ENCODE measurements around the gene FGF23. TPM values are rescaled to one million over a fixed set of nuclear protein-coding genes. Genes with fewer than 3 reads are reported as not detected.

The FGF23 gene
- total RNA-seq, 1 donor, result not detected

GRCh38 chr12:4386801-4387200 is 7.3 kb upstream of the FGF23 start:
- no peak for DNase-seq (ENCODE audit: low read depth in 2 of 3, low spot score in 2 of 3)

DNA sequence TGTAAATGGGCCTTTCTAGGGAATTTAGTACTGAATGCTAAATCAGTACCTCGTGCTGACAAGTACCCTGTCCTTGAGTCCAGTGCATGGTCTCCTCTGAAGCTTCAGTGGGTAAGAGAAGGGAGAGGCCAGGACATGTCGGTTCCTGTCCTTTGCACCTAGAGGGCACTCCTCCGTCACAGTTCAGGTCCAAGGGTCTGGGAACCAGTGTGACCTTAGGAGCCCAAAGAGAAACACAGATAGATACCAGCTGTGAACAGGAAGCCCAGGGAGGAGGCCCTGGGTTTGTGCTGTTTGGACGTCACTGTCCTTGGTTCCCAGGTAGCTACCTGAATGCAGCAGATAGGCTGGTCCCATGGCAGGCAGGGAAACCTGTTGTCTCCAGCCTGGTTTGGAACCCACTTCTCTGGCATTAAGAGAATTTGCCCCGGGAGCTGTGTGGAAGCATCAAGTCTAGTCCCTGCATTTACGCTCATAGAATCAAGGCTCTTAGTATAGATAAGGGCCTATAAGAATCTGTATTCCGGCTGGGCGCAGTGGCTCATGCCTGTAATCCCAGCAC is 3.9 kb upstream of the FGF23 start:
- peak in 2 of 3 donors; percentile 35 to 66 for DNase-seq (ENCODE audit: low read depth in 2 of 3, low spot score in 2 of 3)

GRCh38 chr12:4380332-4380731 is 820 bp upstream of the FGF23 start:
- DNase-seq (ENCODE audit: low read depth in 2 of 3, low spot score in 2 of 3), result no peak

DNA sequence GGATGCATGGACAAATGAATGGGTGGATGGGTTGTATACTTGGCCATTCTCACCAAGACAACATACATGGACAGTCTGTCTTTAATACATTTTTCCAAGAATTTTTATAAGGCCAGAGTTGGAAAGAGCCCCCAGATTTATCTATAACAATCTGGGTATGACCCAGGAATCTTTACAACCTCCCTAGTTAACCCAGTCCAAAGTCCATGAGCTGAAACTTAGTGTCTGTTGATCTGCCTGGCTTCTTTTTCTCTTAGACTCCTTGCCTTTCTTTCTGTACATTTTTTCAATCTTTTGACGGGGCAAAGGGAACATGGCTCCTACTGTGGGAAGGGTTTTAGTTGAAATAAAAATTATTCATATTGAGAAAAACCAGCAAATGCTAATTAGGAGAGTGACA is 740 bp downstream of the FGF23 start:
- DNase-seq (ENCODE audit: low read depth in 2 of 3, low spot score in 2 of 3), result no peak

GRCh38 chr12:4375449-4375848 is 4.1 kb downstream of the FGF23 start:
- DNase-seq (ENCODE audit: low read depth in 2 of 3, low spot score in 2 of 3), result no peak

GRCh38 chr12:4372653-4373052 is 6.9 kb downstream of the FGF23 start:
- no peak for DNase-seq (ENCODE audit: low read depth in 2 of 3, low spot score in 2 of 3)

DNA sequence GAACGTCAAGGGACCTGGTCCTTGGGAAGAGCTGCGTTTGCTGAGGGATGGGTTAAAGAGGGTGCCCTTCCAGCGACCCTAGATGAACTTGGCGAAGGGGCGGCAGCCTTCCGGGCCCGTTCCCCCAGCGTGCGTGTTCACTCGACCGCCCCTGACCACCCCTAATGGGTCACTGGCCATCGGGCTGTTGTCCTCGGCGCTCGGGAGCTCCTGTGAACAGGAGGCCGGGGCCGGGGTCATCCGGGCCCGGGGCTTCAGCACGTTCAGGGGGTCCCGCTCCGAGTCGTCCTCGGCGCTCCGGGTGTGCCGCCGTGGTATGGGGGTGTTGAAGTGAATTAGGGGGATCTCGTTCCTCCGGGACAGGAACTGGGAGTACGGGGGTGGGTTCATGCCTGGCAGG is 9.2 kb downstream of the FGF23 start:
- no peak for DNase-seq (ENCODE audit: low read depth in 2 of 3, low spot score in 2 of 3)

DNA sequence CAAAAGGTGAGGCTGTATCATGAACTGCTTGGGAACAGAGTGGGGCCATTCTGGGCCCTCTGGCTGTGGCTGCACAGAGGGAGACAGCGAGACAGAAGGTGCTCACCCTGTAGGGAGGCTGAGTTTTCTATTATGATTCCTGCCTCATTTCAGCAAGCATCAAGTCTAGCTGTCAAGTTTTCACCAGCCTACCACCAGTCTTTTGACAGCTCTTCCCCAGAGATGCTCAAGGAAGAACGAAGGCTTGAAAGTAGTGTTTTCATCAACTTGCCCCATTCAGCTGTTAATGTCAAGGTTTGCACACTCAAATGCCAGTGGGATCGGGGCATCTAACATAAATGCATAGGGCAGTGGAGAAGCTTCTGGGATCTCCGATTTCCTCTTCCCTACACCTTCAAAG is 10.0 kb downstream of the FGF23 start:
- no peak for DNase-seq (ENCODE audit: low read depth in 2 of 3, low spot score in 2 of 3)

GRCh38 chr12:4366090-4366489 is 13.4 kb downstream of the FGF23 start:
- no peak for DNase-seq (ENCODE audit: low read depth in 2 of 3, low spot score in 2 of 3)

DNA sequence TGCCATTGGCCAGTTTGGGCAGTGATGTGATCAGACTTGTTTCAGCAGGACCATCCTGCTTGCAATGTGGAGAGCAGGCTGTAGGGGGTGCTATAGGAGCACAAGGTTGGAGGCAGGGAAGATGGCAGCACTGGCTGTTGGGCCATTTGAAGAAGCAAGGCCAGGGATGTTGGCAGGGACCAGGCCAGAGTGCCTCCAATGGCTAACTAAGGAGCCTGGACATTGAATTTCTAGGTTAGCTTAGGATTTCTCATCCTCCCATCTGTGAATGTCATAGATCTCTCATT is 23.5 kb downstream of the FGF23 start:
- DNase-seq (ENCODE audit: low read depth in 2 of 3, low spot score in 2 of 3), result peak in 2 of 3 donors; percentile 29 to 43

- DNase-seq (ENCODE audit: low read depth in 2 of 3, low spot score in 2 of 3), result no peak
Measured at GRCh38 chr12:4355156-4356040, 24.1 kb downstream of the FGF23 start.

GRCh38 chr12:4353785-4354208 is 25.7 kb downstream of the FGF23 start:
- peak in 2 of 3 donors; percentile 21 to 41 for DNase-seq (ENCODE audit: low read depth in 2 of 3, low spot score in 2 of 3)

GRCh38 chr12:4346931-4347330 is 32.6 kb downstream of the FGF23 start:
- no peak for DNase-seq (ENCODE audit: low read depth in 2 of 3, low spot score in 2 of 3)

- DNase-seq (ENCODE audit: low read depth in 2 of 3, low spot score in 2 of 3), result no peak
Measured at GRCh38 chr12:4331842-4332241, 47.7 kb downstream of the FGF23 start.

DNA sequence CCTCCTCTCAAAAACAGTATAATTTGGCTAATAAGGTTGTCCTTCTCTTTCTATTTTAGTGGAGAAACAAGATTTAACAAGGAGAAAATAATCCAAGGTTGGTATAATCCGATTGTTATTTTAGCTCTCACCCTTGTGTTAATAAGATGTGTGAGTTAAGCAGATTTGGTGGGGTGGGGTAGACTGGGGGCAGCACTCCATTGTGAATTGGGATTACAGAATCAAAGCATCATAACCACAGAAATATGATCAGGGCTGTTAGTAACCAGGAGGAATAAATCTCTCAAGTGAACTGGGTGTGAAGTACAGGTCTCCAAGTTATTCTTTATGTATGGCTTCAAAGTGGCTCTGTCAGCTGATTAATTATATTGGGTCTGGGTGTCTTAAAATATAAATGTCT is 48.3 kb downstream of the FGF23 start:
- DNase-seq (ENCODE audit: low read depth in 2 of 3, low spot score in 2 of 3), result no peak

DNA sequence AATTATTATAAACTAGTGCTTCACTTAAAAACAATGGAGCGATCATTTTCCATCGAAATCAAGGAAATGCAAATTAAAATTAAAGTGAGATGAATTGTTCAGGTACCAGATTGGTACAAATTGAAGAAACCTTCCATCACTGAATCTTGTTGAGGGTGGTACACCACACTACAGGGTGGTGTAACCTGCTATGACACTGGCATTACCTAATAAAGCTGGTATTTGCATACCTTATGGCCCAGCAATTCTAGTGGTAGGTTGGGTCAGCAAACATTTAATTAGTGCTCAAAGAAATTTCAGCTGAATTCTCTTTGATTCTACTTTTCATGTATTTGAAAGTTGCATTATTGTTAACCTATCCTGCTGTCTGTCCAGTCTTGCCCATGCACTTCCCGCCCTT is 49.3 kb downstream of the FGF23 start:
- no peak for DNase-seq (ENCODE audit: low read depth in 2 of 3, low spot score in 2 of 3)

DNA sequence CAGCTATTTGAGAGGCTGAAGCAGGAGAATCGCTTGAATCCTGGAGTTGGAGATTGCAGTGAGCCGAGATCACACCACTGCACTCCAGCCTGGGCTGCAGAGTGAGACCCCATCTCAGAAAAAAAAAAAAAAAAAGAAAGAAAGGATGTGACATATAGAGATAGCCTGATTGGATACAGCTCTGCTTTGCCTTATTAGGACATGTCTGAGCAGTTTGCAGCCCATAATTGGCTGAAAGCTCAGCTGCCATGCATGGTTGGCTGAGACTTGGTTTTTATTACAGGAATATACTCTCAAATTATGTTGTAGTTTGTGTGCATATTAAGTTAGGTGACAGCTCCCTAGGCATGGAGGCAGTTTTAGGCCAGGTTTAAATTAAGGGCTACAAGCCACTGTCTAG is 52.2 kb downstream of the FGF23 start:
- no peak for DNase-seq (ENCODE audit: low read depth in 2 of 3, low spot score in 2 of 3)

DNA sequence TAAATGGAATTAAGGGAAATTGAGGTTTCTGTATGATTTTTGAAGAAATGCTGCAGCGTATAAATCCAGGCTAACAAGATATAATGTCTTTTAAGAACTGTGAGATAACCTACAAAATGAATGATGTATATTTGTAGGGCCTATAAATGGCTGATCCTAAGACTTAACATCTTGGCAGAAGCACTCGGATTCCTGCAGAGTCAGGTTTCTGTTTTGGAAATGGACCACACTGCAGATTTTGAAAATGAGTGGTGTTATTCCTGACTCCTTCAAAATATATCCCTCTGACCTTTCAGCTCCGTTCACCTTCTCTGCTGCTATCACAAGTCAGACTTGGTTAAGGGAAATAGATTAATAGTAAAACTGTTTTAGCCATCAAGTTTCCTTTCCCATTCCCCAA is 53.5 kb downstream of the FGF23 start:
- no peak for DNase-seq (ENCODE audit: low read depth in 2 of 3, low spot score in 2 of 3)

- no peak for DNase-seq (ENCODE audit: low read depth in 2 of 3, low spot score in 2 of 3)
Measured at GRCh38 chr12:4324366-4324765, 55.1 kb downstream of the FGF23 start.

GRCh38 chr12:4323396-4323795 is 56.1 kb downstream of the FGF23 start:
- peak in 1 of 3 donors; percentile 26 for DNase-seq (ENCODE audit: low read depth in 2 of 3, low spot score in 2 of 3)

DNA sequence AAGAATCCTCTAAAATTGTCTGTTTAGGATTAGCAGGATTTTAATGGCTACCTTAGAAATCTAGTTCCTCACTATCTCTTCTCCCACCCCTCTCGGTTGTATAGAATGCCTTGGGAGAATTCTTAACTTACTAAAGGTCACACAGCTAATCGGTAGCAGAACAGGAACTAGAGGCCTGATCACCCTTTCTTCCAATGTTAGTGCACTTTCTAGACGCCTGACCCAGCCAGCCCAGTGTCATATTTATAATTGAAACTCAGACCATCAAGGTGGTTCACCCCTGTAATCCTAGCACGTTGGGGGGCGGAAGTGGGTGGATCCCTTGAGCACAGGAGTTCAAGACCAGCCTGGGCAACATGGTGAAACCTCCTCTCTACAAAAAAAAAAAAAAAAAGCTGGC is 56.8 kb downstream of the FGF23 start:
- no peak for DNase-seq (ENCODE audit: low read depth in 2 of 3, low spot score in 2 of 3)

DNA sequence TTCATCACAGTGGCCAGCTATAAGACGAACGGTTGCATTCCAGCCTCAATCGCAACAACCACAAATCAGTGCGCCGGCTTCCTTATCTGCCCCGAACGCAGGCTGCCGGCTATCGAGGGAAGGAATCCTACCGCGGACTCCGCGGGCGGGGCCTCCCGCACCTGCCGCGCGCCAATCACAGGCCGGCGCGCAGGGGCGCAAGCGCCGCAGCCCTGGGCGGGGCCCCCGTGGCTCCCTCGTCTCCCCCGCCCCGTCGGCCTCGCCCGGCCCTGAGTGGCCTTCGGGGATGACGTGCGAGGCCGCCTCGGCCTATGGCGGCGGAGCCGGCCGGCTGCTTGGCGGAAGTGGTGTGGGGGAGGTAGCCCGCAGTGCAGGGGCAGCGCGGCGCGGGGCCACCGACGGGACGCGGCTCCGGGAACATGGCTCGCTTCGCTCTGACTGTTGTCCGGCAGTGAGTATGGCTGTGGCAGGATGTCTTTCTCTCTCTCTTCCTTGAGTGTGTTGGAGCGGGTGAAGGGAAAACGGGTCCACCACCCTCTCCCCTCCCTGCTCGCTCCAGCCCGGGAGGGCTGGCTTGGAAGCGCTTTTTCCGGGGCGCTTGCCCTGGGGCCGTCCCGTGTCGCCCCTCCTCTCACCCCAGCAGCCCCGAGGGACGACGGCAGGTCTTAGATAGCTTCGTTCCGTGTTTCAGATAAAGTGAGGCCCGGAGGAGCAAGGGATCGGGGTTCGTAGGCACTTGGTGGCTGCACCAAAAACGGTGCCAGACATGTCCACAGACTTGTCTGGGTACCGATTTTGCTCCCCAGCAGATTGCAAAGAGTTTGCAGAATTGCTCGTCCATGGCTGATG is 58.4 kb downstream of the FGF23 start, which contains the start of gene TIGAR:
Gene TIGAR (plus strand): TSS at position 361 of the 849 bp plus-strand sequence. CDS start 59 bp downstream, at position 420.
- DNase-seq (ENCODE audit: low read depth in 2 of 3, low spot score in 2 of 3), result peak; percentile 81 to 96 (median 93)

Measured in hematopoietic multipotent progenitor cell (in vitro differentiated cells).